Common myeloid progenitor, CD34-positive (primary cell): ENCODE results near the gene MMP25.

Experiments
- CTCF ChIA-PET: fragments of 350-600 bp; sonication (Branson Sonifier 250); formaldehyde crosslinking; loops from one replicate; lab custom pipeline; 2021; ENCODE audit warnings: antibody characterized with exemption; lab: Charles Lee
- POLR2A ChIA-PET: fragments of 350-600 bp; sonication (Branson Sonifier 250); formaldehyde crosslinking; loops from one replicate; lab custom pipeline; 2021; ENCODE audit warnings: antibody characterized with exemption; lab: Charles Lee
- DNase-seq, 3 donors: peaks; one replicate each; pipeline versions ENCODE4 v3.0.0 to v3.0.0-alpha.2; 2013
- H3K27ac ChIP-seq, 2 experiments: 1 replicate in 1 of 2; 2 replicates in 1 of 2; pipeline ENCODE4 v1.7.0; 2013; ENCODE audit warnings: inconsistent platforms in 2 of 2, low read length in 2 of 2, mild to moderate bottlenecking in 2 of 2, low read depth in 1 of 2, moderate library complexity in 1 of 2; ENCODE audit not compliant: severe bottlenecking in 2 of 2, insufficient read depth in 1 of 2, poor library complexity in 1 of 2
- H3K27me3 ChIP-seq, 5 experiments: replicated peaks in 2 of 5; 1 replicate in 3 of 5; 2 replicates in 2 of 5; pipeline versions ENCODE4 v1.6.1 to v1.7.0; 2013; ENCODE audit warnings: low read length in 4 of 5, mild to moderate bottlenecking in 2 of 5, moderate library complexity in 2 of 5, inconsistent platforms in 1 of 5; ENCODE audit not compliant: insufficient read depth in 5 of 5, control insufficient read depth in 4 of 5
- H3K36me3 ChIP-seq, 4 experiments: 1 replicate in 2 of 4; 2 replicates in 2 of 4; pipeline versions ENCODE4 v1.6.1 to v1.7.0; 2013; ENCODE audit warnings: low read length in 3 of 4, control low read depth in 1 of 4, mild to moderate bottlenecking in 1 of 4; ENCODE audit not compliant: control insufficient read depth in 4 of 4, insufficient read depth in 4 of 4
- H3K4me1 ChIP-seq, 4 experiments: 1 replicate in 3 of 4; 2 replicates in 1 of 4; pipeline versions ENCODE4 v1.6.1 to v1.7.1; 2013; ENCODE audit warnings: low read length in 3 of 4, mild to moderate bottlenecking in 3 of 4, control low read depth in 1 of 4, inconsistent platforms in 1 of 4, moderate library complexity in 1 of 4; ENCODE audit not compliant: control insufficient read depth in 4 of 4, insufficient read depth in 4 of 4; ENCODE audit errors: control extremely low read depth in 1 of 4
- H3K4me3 ChIP-seq, 7 experiments: 1 replicate in 4 of 7; 2 replicates in 3 of 7; pipeline versions ENCODE4 v1.5.1 to v1.7.0; 2013; ENCODE audit warnings: mild to moderate bottlenecking in 7 of 7, low read length in 6 of 7, moderate library complexity in 6 of 7, inconsistent platforms in 2 of 7, low read depth in 2 of 7, control low read depth in 1 of 7; ENCODE audit not compliant: insufficient read depth in 4 of 7, control insufficient read depth in 1 of 7; ENCODE audit errors: extremely low read depth in 1 of 7
- H3K9me3 ChIP-seq, 5 experiments: 1 replicate in 4 of 5; 2 replicates in 1 of 5; pipeline versions ENCODE4 v1.6.1 to v1.7.1; 2013; ENCODE audit warnings: low read length in 4 of 5, mild to moderate bottlenecking in 2 of 5, inconsistent platforms in 1 of 5, low read depth in 1 of 5, moderate library complexity in 1 of 5; ENCODE audit not compliant: control insufficient read depth in 4 of 5, insufficient read depth in 2 of 5; ENCODE audit errors: control extremely low read depth in 1 of 5
- WGBS: methylation state at CpG from one replicate; pipeline ENCODE4 v1.1.5; 2013; ENCODE audit not compliant: insufficient coverage; 5-methylcytosine and 5-hydroxymethylcytosine counted together

The MMP25 gene

GRCh38 chr16:3088450-3088849 is 42.1 kb downstream of the MMP25 start:
- H3K4me1 ChIP-seq: peaks cover 9 to 62% (median 41%) of the 10 kb centered on the region in 4 experiments
- H3K36me3 ChIP-seq: no peaks in the 10 kb centered on the region
- no peaks in the 10 kb centered on the region for H3K9me3 ChIP-seq
- H3K27me3 ChIP-seq: no peaks in the 10 kb centered on the region
- POLR2A ChIA-PET: no interaction called here
- no peak overlapping the region for H3K27ac ChIP-seq
- no peak overlapping the region for H3K4me3 ChIP-seq
- no peak for DNase-seq
- CTCF ChIA-PET: interaction anchor here (0.9 to 8.7 kb wide), 7 partner anchors 12 to 66 kb away, joined by 3 to 54 read pairs (median 4); no protein-coding TSS in a partner anchor
- WGBS: 87% methylated on average over 4 of the region's 7 CpGs

GRCh38 chr16:3088925-3089716 is 42.8 kb downstream of the MMP25 start:
- H3K4me3 ChIP-seq: no peak overlapping the region
- CTCF ChIA-PET: interaction anchor here (0.9 to 8.7 kb wide), 7 partner anchors 12 to 67 kb away, joined by 3 to 54 read pairs (median 4); no protein-coding TSS in a partner anchor
- H3K36me3 ChIP-seq: no peaks in the 10 kb centered on the region
- no peak for DNase-seq
- H3K9me3 ChIP-seq: no peaks in the 10 kb centered on the region
- no peak overlapping the region for H3K27ac ChIP-seq
- H3K27me3 ChIP-seq: no peaks in the 10 kb centered on the region
- H3K4me1 ChIP-seq: peaks cover 9 to 62% (median 40%) of the 10 kb centered on the region in 4 experiments
- POLR2A ChIA-PET: no interaction called here
- WGBS: 98% methylated on average over 63 of the region's 71 CpGs

GRCh38 chr16:3089717-3090592 is 43.6 kb downstream of the MMP25 start:
- Histone ChIP-seq H3K4me3 (no peak overlapping the region), H3K27me3 (no peaks in the 10 kb centered on the region), H3K27ac (no peak overlapping the region), H3K36me3 (no peaks in the 10 kb centered on the region), H3K4me1 (peaks cover 9 to 56% (median 34%) of the 10 kb centered on the region in 4 experiments), H3K9me3 (no peaks in the 10 kb centered on the region)
- ChIA-PET CTCF (interaction anchor here (0.5 to 8.7 kb wide), 8 partner anchors 10 to 425 kb away, joined by 3 to 54 read pairs (median 5); partner anchors contain the start of gene ZSCAN10), POLR2A (no interaction called here)
- DNase-seq: no peak
- WGBS: 98% methylated on average over 79 of the region's 81 CpGs

- H3K27me3 ChIP-seq: no peaks in the 10 kb centered on the region
- no peak for DNase-seq
- no peaks in the 10 kb centered on the region for H3K36me3 ChIP-seq
- POLR2A ChIA-PET: no interaction called here
- no peak overlapping the region for H3K27ac ChIP-seq
- H3K4me3 ChIP-seq: no peak overlapping the region
- peaks cover 3 to 47% (median 33%) of the 10 kb centered on the region in 4 experiments for H3K4me1 ChIP-seq
- CTCF ChIA-PET: interaction anchor here (0.6 to 8.7 kb wide), 8 partner anchors 8 to 93 kb away, joined by 3 to 54 read pairs (median 6); partner anchors contain the start of gene ZSCAN10
- WGBS: 98% methylated on average over 8 of the region's 8 CpGs
- H3K9me3 ChIP-seq: no peaks in the 10 kb centered on the region
Observed at GRCh38 chr16:3091551-3091950, 45.2 kb downstream of the MMP25 start.

- no peak for DNase-seq
- 96% methylated on average over 17 of the region's 20 CpGs for WGBS
- Histone ChIP-seq H3K4me1 (peaks cover 0 to 37% (median 23%) of the 10 kb centered on the region in 4 experiments), H3K36me3 (no peaks in the 10 kb centered on the region), H3K27ac (no peak overlapping the region), H3K4me3 (no peak overlapping the region), H3K9me3 (no peaks in the 10 kb centered on the region), H3K27me3 (no peaks in the 10 kb centered on the region)
- ChIA-PET CTCF (interaction anchor here (0.6 to 8.7 kb wide), 7 partner anchors 9 to 34 kb away, joined by 3 to 54 read pairs (median 4); no protein-coding TSS in a partner anchor), POLR2A (no interaction called here)
Observed at GRCh38 chr16:3092501-3092941, 46.2 kb downstream of the MMP25 start.

- H3K4me1 ChIP-seq: peaks cover 0 to 21% (median 11%) of the 10 kb centered on the region in 4 experiments
- no peak overlapping the region for H3K27ac ChIP-seq
- H3K4me3 ChIP-seq: no peak overlapping the region
- DNase-seq: peak; percentile 56 to 81 (median 69)
- CTCF ChIA-PET: interaction anchor here (0.9 to 8.2 kb wide), 3 partner anchors 21 to 33 kb away, joined by 3 to 103 read pairs (median 3); no protein-coding TSS in a partner anchor
- WGBS: 96% methylated on average over 17 of the region's 22 CpGs
- H3K9me3 ChIP-seq: no peaks in the 10 kb centered on the region
- H3K27me3 ChIP-seq: no peaks in the 10 kb centered on the region
- no peaks in the 10 kb centered on the region for H3K36me3 ChIP-seq
- POLR2A ChIA-PET: no interaction called here
Observed at GRCh38 chr16:3094289-3095027, 48.1 kb downstream of the MMP25 start.
